ENCODE data around the gene ILDR2.

ILDR2 gene

GRCh38 chr1:166869318-166870099, 105.8 kb downstream of the ILDR2 start:
- Histone ChIP-seq H3K27ac (ENCODE audit: low read depth, low read length, severe bottlenecking) (no peak overlapping the region), H3K4me3 (ENCODE audit: extremely low read depth, insufficient read depth, low read length, poor library complexity, severe bottlenecking) (no peak overlapping the region), H3K36me3 (ENCODE audit: control insufficient read depth, insufficient read depth, low read length) (peaks cover 46% of the 10 kb centered on the region), H3K9me3 (ENCODE audit: control insufficient read depth, low read length) (no peaks in the 10 kb centered on the region), H3K4me1 (ENCODE audit: control insufficient read depth, insufficient read depth, low read length, poor library complexity, severe bottlenecking) (no peaks in the 10 kb centered on the region)
- WGBS, 2 experiments (ENCODE audit: insufficient coverage in 2 of 2): 20% methylated on average over 1 of the region's 3 CpGs; no CpG with 5 or more reads in 1 of the 2 experiments

- 92 to 94% methylated on average over 3 to 6 of the region's 7 CpGs for WGBS, 2 experiments (ENCODE audit: insufficient coverage in 2 of 2)
- H3K9me3 ChIP-seq (ENCODE audit: control insufficient read depth, low read length): no peaks in the 10 kb centered on the region
- H3K27ac ChIP-seq (ENCODE audit: low read depth, low read length, severe bottlenecking): no peak overlapping the region
- H3K4me1 ChIP-seq (ENCODE audit: control insufficient read depth, insufficient read depth, low read length, poor library complexity, severe bottlenecking): no peaks in the 10 kb centered on the region
- peaks cover 53% of the 10 kb centered on the region for H3K36me3 ChIP-seq (ENCODE audit: control insufficient read depth, insufficient read depth, low read length)
- no peak overlapping the region for H3K4me3 ChIP-seq (ENCODE audit: extremely low read depth, insufficient read depth, low read length, poor library complexity, severe bottlenecking)
Measured at GRCh38 chr1:166868639-166869038, 106.7 kb downstream of the ILDR2 start.

DNA sequence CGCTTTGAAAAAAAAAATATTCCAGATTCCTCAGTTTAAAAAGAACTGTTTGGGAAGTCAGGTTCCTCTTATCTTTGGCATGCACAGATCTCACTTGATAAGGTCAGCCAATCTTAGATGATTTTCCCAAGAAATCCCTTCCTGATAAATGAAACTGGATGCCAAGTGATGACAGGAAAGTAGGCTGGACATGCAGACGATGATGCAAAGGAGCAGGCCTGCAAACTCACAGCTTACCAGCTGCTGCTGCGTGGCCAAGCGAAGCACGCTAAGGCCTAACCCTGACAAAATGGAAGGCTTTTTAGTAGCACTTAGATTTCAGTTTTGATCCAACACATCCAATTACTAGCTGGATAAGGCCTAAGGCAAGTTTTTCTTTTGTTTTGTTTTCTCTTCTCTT, 109.4 kb downstream of the ILDR2 start:
- peaks cover 72% of the 10 kb centered on the region for H3K36me3 ChIP-seq (ENCODE audit: control insufficient read depth, insufficient read depth, low read length)
- no peaks in the 10 kb centered on the region for H3K9me3 ChIP-seq (ENCODE audit: control insufficient read depth, low read length)
- H3K4me1 ChIP-seq (ENCODE audit: control insufficient read depth, insufficient read depth, low read length, poor library complexity, severe bottlenecking): no peaks in the 10 kb centered on the region
- no peak overlapping the region for H3K27ac ChIP-seq (ENCODE audit: low read depth, low read length, severe bottlenecking)
- no peak overlapping the region for H3K4me3 ChIP-seq (ENCODE audit: extremely low read depth, insufficient read depth, low read length, poor library complexity, severe bottlenecking)
- WGBS, 2 experiments (ENCODE audit: insufficient coverage in 2 of 2): 95 to 98% methylated on average over 2 to 4 of the region's 5 CpGs

DNA sequence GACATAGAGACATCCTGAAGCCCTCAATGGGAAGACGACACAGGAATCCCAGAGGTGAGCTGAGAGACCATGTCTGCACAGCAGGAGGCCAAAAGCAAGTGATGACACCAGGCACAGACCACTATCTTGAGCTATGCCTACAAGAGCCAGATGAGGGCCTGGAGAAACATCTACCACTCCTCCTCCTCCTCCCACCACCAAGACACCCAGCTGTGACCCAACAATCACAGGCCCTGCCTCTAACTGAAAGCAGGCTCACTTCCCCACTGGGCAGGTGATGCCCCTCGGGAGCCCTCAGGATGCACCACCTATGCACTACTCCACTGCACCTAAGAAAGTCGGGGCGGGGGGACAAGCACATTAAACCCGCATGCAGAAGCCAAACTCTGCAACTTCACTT, 115.7 kb downstream of the ILDR2 start:
- Histone ChIP-seq H3K9me3 (ENCODE audit: control insufficient read depth, low read length) (no peaks in the 10 kb centered on the region), H3K4me1 (ENCODE audit: control insufficient read depth, insufficient read depth, low read length, poor library complexity, severe bottlenecking) (no peaks in the 10 kb centered on the region), H3K4me3 (ENCODE audit: extremely low read depth, insufficient read depth, low read length, poor library complexity, severe bottlenecking) (no peak overlapping the region), H3K36me3 (ENCODE audit: control insufficient read depth, insufficient read depth, low read length) (peaks cover 76% of the 10 kb centered on the region), H3K27ac (ENCODE audit: low read depth, low read length, severe bottlenecking) (no peak overlapping the region)
- WGBS, 2 experiments (ENCODE audit: insufficient coverage in 2 of 2): 79 to 81% methylated on average over 3 to 4 of the region's 5 CpGs

- WGBS, 2 experiments (ENCODE audit: insufficient coverage in 2 of 2): 86 to 91% methylated on average over 4 to 5 of the region's 7 CpGs
- no peak overlapping the region for H3K4me3 ChIP-seq (ENCODE audit: extremely low read depth, insufficient read depth, low read length, poor library complexity, severe bottlenecking)
- H3K9me3 ChIP-seq (ENCODE audit: control insufficient read depth, low read length): no peaks in the 10 kb centered on the region
- H3K36me3 ChIP-seq (ENCODE audit: control insufficient read depth, insufficient read depth, low read length): peaks cover 74% of the 10 kb centered on the region
- no peaks in the 10 kb centered on the region for H3K4me1 ChIP-seq (ENCODE audit: control insufficient read depth, insufficient read depth, low read length, poor library complexity, severe bottlenecking)
- H3K27ac ChIP-seq (ENCODE audit: low read depth, low read length, severe bottlenecking): no peak overlapping the region
Measured at GRCh38 chr1:166858726-166859419, 116.5 kb downstream of the ILDR2 start.

Data from mesodermal cell (in vitro differentiated cells).